MM.1S (cell line): ENCODE measurements around the gene SMCO4.

ENCODE experiments used
- DNase-seq: peaks from one replicate; pipeline ENCODE4 v3.0.0-alpha.2; 2015
- H2AFZ ChIP-seq: fragments of 300-600 bp; sonication (generic); 2 replicates; pipeline ENCODE4 v1.6.0; 2016; ENCODE audit warnings: antibody characterized with exemption, low read length
- H3F3A ChIP-seq: fragments of 300-600 bp; sonication (generic); 2 replicates; pipeline ENCODE4 v1.6.1; 2016; ENCODE audit warnings: mild to moderate bottlenecking, antibody characterized with exemption, low read length, moderate library complexity, mixed read lengths; ENCODE audit not compliant: insufficient read depth
- H3K27ac ChIP-seq: fragments of 300-600 bp; sonication (generic); 2 replicates; pipeline ENCODE4 v1.5.1; 2016; ENCODE audit warnings: mild to moderate bottlenecking, low read length
- H3K27me3 ChIP-seq: fragments of 300-600 bp; sonication (generic); replicated peaks from 2 replicates; pipeline ENCODE4 v1.6.0; 2016; ENCODE audit warnings: low read length; ENCODE audit not compliant: insufficient read depth
- H3K36me3 ChIP-seq: fragments of 300-600 bp; sonication (generic); replicated peaks from 2 replicates; pipeline ENCODE4 v1.6.1; 2016; ENCODE audit warnings: mild to moderate bottlenecking, low read length, mixed read lengths; ENCODE audit not compliant: insufficient read depth
- H3K4me1 ChIP-seq: fragments of 300-600 bp; sonication (generic); 2 replicates; pipeline ENCODE4 v1.6.1; 2016; ENCODE audit warnings: low read length, mixed read lengths
- H3K4me2 ChIP-seq: fragments of 300-600 bp; sonication (generic); 2 replicates; pipeline ENCODE4 v1.6.0; 2016; ENCODE audit warnings: low read depth, low read length
- H3K4me3 ChIP-seq: fragments of 300-600 bp; sonication (generic); 2 replicates; pipeline ENCODE4 v1.5.1; 2016; ENCODE audit warnings: low read length, mixed read lengths
- H3K79me2 ChIP-seq: fragments of 300-600 bp; sonication (generic); 2 replicates; pipeline ENCODE4 v1.6.1; 2016; ENCODE audit warnings: mixed run types, low read length, mixed read lengths
- H3K9ac ChIP-seq: fragments of 300-600 bp; sonication (generic); 2 replicates; pipeline ENCODE4 v1.6.1; 2016; ENCODE audit warnings: low read length, mixed read lengths
- H3K9me2 ChIP-seq: fragments of 300-600 bp; sonication (generic); replicated peaks from 2 replicates; pipeline ENCODE4 v1.6.1; 2016; ENCODE audit warnings: mild to moderate bottlenecking, low read length, mixed read lengths; ENCODE audit not compliant: insufficient read depth
- H3K9me3 ChIP-seq: fragments of 300-600 bp; sonication (generic); replicated peaks from 2 replicates; pipeline ENCODE4 v1.6.1; 2016; ENCODE audit warnings: mild to moderate bottlenecking, low read length, mixed read lengths; ENCODE audit not compliant: insufficient read depth
- H4K20me1 ChIP-seq: fragments of 300-600 bp; sonication (generic); 2 replicates; pipeline ENCODE4 v1.6.1; 2016; ENCODE audit warnings: mild to moderate bottlenecking, low read length, moderate library complexity, mixed read lengths; ENCODE audit not compliant: insufficient read depth
- EZH2 ChIP-seq: fragments of 300-600 bp; sonication (generic); optimal IDR thresholded peaks from 2 replicates; pipeline ENCODE3; 2017; ENCODE audit warnings: low read depth, mild to moderate bottlenecking, antibody characterized with exemption, low read length, mixed read lengths
- EZH2phosphoT487 ChIP-seq: fragments of 300-600 bp; sonication (generic); IDR thresholded peaks from 2 replicates; pipeline ENCODE4 v1.6.1; 2018; ENCODE audit warnings: antibody characterized with exemption, low read length
- TF ChIP-seq, protein P1 (sequence below): fragments of 300-600 bp; sonication (generic); IDR thresholded peaks from 2 replicates; pipeline ENCODE4 v1.5.1; 2016; ENCODE audit warnings: antibody characterized with exemption, low read length, mixed read lengths

Gene SMCO4

DNA sequence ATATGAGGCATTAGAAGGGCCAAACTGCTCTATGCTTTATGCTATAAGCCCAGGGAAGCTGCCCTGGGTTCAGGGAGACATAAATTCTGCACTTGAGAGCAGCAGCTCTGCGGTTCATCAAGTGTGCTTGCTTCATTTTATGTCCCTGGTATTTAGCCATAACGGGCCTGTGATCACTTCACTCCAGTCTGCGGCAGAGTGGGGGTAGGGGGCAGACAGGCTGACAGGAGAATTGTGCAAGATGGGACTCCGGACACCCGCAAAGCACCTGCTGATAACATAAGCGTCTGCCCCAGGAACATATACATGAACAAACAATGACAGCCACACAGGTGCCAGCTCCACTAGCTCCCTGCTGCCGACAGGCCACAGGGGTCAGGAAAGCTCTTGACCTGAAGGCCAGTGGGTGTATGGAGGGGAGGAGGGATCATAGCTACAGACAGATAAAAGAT is 56.1 kb downstream of the SMCO4 start:
- no peak overlapping the region for H3K4me2 ChIP-seq
- no peaks in the 10 kb centered on the region for H3K27me3 ChIP-seq
- TF ChIP-seq, protein P1, sequence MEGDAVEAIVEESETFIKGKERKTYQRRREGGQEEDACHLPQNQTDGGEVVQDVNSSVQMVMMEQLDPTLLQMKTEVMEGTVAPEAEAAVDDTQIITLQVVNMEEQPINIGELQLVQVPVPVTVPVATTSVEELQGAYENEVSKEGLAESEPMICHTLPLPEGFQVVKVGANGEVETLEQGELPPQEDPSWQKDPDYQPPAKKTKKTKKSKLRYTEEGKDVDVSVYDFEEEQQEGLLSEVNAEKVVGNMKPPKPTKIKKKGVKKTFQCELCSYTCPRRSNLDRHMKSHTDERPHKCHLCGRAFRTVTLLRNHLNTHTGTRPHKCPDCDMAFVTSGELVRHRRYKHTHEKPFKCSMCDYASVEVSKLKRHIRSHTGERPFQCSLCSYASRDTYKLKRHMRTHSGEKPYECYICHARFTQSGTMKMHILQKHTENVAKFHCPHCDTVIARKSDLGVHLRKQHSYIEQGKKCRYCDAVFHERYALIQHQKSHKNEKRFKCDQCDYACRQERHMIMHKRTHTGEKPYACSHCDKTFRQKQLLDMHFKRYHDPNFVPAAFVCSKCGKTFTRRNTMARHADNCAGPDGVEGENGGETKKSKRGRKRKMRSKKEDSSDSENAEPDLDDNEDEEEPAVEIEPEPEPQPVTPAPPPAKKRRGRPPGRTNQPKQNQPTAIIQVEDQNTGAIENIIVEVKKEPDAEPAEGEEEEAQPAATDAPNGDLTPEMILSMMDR = no peak
- no peak for TF ChIP-seq EZH2
- no peak for TF ChIP-seq EZH2phosphoT487
- no peaks in the 10 kb centered on the region for H3K36me3 ChIP-seq
- no peaks in the 10 kb centered on the region for H4K20me1 ChIP-seq
- H3K9ac ChIP-seq = no peak overlapping the region
- H3K27ac ChIP-seq = no peak overlapping the region
- H3K9me2 ChIP-seq = no peaks in the 10 kb centered on the region
- no peaks in the 10 kb centered on the region for H3K9me3 ChIP-seq
- no peak overlapping the region for H3K4me3 ChIP-seq
- no peaks in the 10 kb centered on the region for H3K79me2 ChIP-seq
- no peak for DNase-seq
- no peak overlapping the region for H2AFZ ChIP-seq
- H3F3A ChIP-seq = no peaks in the 10 kb centered on the region
- no peaks in the 10 kb centered on the region for H3K4me1 ChIP-seq

DNA sequence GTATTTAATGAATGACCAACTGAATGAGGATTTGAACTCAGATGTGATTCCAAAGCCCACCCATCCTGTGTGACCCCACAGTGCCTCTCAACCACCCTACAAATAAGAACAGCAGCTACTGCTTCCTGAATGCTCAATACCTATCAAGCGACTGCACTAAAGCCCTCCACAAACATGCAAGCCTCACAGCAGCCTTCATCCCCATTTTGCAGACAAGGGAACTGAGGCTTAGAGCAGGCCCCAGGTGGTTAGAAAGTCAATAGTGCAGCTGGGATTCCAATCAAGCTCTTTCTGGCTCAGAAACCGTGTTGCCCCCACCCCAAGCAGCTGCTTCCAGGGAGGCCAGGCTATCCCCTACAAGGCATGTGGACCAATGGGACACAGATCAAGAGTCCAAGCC is 57.2 kb downstream of the SMCO4 start:
- Histone ChIP-seq H3K4me2 (no peak overlapping the region), H3K79me2 (no peaks in the 10 kb centered on the region), H4K20me1 (no peaks in the 10 kb centered on the region), H3K4me3 (no peak overlapping the region), H3K36me3 (no peaks in the 10 kb centered on the region), H3K9ac (no peak overlapping the region), H3K27me3 (no peaks in the 10 kb centered on the region), H3F3A (no peaks in the 10 kb centered on the region), H3K4me1 (no peaks in the 10 kb centered on the region), H3K9me3 (no peaks in the 10 kb centered on the region), H3K27ac (no peak overlapping the region), H2AFZ (no peak overlapping the region), H3K9me2 (no peaks in the 10 kb centered on the region)
- TF ChIP-seq EZH2phosphoT487 = no peak
- TF ChIP-seq, protein P1 = no peak
- TF ChIP-seq EZH2 = no peak
- DNase-seq = no peak

DNA sequence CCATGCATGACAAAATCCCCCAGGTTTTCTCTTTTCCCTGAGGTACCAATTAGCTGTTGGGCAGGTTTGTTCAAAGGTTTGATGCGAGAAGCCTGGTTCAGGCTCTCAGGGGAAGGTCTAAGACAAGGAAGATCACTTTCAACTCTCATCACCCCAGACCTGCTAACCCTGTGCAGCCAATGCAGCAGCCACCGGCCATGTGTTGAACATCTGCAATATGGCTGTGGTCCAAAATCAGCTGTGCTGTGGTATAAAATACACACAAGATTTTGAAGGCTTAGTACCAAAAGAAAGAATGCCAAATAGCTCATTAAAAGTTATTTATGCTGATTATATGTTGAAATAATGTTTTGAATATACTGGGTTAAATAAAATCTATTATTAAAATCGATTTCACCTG is 58.5 kb downstream of the SMCO4 start:
- Histone ChIP-seq H3K4me1 (no peaks in the 10 kb centered on the region), H4K20me1 (no peaks in the 10 kb centered on the region), H2AFZ (no peak overlapping the region), H3K36me3 (no peaks in the 10 kb centered on the region), H3K27ac (no peak overlapping the region), H3K9me3 (no peaks in the 10 kb centered on the region), H3K79me2 (no peaks in the 10 kb centered on the region), H3F3A (no peaks in the 10 kb centered on the region), H3K4me2 (no peak overlapping the region), H3K4me3 (no peak overlapping the region), H3K9ac (no peak overlapping the region), H3K9me2 (no peaks in the 10 kb centered on the region), H3K27me3 (no peaks in the 10 kb centered on the region)
- DNase-seq = no peak
- TF ChIP-seq EZH2phosphoT487 (no peak), EZH2 (no peak)
- TF ChIP-seq, protein P1 = no peak
